Calu3 (cell line): Measurements from ENCODE around the gene RRP9. TPM values are rescaled to one million over a fixed set of nuclear protein-coding genes. Genes with fewer than 3 reads are reported as not detected.

Source experiments
- BruUV-seq: library from RNA; stranded (reverse); fragments of 400-500 nt; replicated peaks from 2 replicates; lab custom pipeline; 2021; lab: Mats Ljungman, UMichigan
- CTCF ChIA-PET: fragments of 300-600 bp; sonication (Branson Sonifier 250); formaldehyde crosslinking; loops from one replicate; lab custom pipeline; 2022; ENCODE audit warnings: antibody characterized with exemption; lab: Charles Lee
- DNase-seq: peaks from one replicate; pipeline ENCODE4 v3.0.0; 2022
- H3K27ac Mint-ChIP-seq: one replicate; pipeline ENCODE4 v1.8.0; 2022; ENCODE audit warnings: mixed read lengths; ENCODE audit not compliant: unreplicated experiment
- H3K27me3 Mint-ChIP-seq: one replicate; pipeline ENCODE4 v1.8.0; 2022; ENCODE audit warnings: mixed read lengths; ENCODE audit not compliant: unreplicated experiment
- H3K36me3 Mint-ChIP-seq: one replicate; pipeline ENCODE4 v1.8.0; 2022; ENCODE audit warnings: mild to moderate bottlenecking, moderate library complexity, mixed read lengths; ENCODE audit not compliant: insufficient read depth, unreplicated experiment
- H3K4me1 Mint-ChIP-seq: one replicate; pipeline ENCODE4 v1.8.0; 2022; ENCODE audit warnings: mild to moderate bottlenecking, low read depth, mixed read lengths; ENCODE audit not compliant: unreplicated experiment
- H3K4me3 Mint-ChIP-seq: one replicate; pipeline ENCODE4 v1.8.0; 2022; ENCODE audit warnings: mild to moderate bottlenecking, low read depth, moderate library complexity, mixed read lengths; ENCODE audit not compliant: unreplicated experiment
- H3K9me3 Mint-ChIP-seq: one replicate; pipeline ENCODE4 v1.8.0; 2022; ENCODE audit warnings: low read depth, mixed read lengths; ENCODE audit not compliant: unreplicated experiment
- intact Hi-C: fragments of 100-400 bp; cut with micrococcal nuclease; formaldehyde crosslinking; loops from one replicate; pipeline ENCODE4 v1.10.0; 2022; ENCODE audit not compliant: unreplicated experiment
- total RNA-seq: library from RNA; stranded (reverse); gene quantifications from 2 replicates; pipeline ENCODE4 v1.2.3, GENCODE V29; 2022
- TF ChIP-seq, protein P1 (sequence below): fragments of 200-600 bp; IDR thresholded peaks from one replicate; pipeline ENCODE4 v1.8.0; 2022; ENCODE audit warnings: antibody characterized with exemption; ENCODE audit not compliant: unreplicated experiment

The RRP9 gene
- total RNA-seq, 1 experiment from 2014 or later = 39.3 TPM

DNA sequence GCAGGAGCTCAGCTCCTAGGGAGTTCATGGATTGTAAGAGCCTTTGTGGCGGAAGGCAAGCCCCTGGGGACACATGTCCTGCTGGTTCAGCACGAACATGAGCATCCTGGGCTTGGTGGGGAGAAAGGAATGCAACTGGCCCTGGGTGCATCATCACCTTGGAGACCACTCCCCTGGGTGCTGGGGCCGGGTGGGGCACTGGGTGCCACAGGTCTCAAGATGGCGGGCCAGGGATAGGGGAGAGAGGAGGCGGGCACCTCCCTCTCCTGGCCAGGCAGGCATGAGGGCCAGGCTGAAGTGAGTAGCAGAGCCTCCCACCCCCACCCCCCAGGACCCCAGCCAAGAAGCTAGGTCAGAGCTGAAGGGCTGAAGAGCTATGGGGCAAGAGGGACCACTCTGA is 24.8 kb upstream of the RRP9 start:
- no peak for DNase-seq
- peaks cover 30% of the 10 kb centered on the region for H3K36me3 Mint-ChIP-seq
- CTCF ChIA-PET = interaction anchor here (1.3 kb wide), 1 partner anchor 25 kb away, joined by 5 read pairs; the partner anchor contains the start of genes PARP3 and RRP9
- H3K27me3 Mint-ChIP-seq = peaks cover 13% of the 10 kb centered on the region
- H3K9me3 Mint-ChIP-seq = no peaks in the 10 kb centered on the region
- TF ChIP-seq, protein P1, sequence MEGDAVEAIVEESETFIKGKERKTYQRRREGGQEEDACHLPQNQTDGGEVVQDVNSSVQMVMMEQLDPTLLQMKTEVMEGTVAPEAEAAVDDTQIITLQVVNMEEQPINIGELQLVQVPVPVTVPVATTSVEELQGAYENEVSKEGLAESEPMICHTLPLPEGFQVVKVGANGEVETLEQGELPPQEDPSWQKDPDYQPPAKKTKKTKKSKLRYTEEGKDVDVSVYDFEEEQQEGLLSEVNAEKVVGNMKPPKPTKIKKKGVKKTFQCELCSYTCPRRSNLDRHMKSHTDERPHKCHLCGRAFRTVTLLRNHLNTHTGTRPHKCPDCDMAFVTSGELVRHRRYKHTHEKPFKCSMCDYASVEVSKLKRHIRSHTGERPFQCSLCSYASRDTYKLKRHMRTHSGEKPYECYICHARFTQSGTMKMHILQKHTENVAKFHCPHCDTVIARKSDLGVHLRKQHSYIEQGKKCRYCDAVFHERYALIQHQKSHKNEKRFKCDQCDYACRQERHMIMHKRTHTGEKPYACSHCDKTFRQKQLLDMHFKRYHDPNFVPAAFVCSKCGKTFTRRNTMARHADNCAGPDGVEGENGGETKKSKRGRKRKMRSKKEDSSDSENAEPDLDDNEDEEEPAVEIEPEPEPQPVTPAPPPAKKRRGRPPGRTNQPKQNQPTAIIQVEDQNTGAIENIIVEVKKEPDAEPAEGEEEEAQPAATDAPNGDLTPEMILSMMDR = no peak
- BruUV-seq = TSS peak; percentile 23
- H3K4me1 Mint-ChIP-seq = peaks cover 20% of the 10 kb centered on the region
- H3K4me3 Mint-ChIP-seq = peak overlapping the region; percentile 82
- peak overlapping the region; percentile 73 for H3K27ac Mint-ChIP-seq
- intact Hi-C loops = no loop called here

DNA sequence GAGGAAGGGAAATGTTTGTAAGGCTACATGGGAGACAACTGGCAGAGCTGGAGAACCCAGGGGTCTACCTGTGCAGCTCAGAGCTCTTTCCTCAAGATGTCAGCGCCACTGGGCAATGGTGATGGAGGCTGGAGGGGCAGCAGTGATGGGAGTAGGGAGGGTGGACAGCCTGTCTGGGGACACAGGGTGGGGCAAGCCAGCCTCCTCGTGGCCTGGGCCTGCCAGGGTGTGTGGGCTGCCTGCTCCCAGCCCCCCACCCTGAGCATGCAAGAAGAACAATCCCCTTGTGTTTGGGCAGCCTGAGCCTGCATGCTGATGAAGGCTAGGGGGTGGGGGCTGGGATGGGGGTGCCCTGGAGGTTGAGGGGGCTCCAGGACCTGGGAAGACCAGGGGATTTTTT is 24.3 kb upstream of the RRP9 start:
- H3K4me3 Mint-ChIP-seq = peak overlapping the region; percentile 82
- no peak for DNase-seq
- intact Hi-C loops = no loop called here
- peaks cover 30% of the 10 kb centered on the region for H3K36me3 Mint-ChIP-seq
- no TSS peak for BruUV-seq
- no peaks in the 10 kb centered on the region for H3K9me3 Mint-ChIP-seq
- H3K27me3 Mint-ChIP-seq = peaks cover 13% of the 10 kb centered on the region
- TF ChIP-seq, protein P1 = no peak
- H3K4me1 Mint-ChIP-seq = peaks cover 20% of the 10 kb centered on the region
- H3K27ac Mint-ChIP-seq = peak overlapping the region; percentile 73
- CTCF ChIA-PET = no interaction called here

DNA sequence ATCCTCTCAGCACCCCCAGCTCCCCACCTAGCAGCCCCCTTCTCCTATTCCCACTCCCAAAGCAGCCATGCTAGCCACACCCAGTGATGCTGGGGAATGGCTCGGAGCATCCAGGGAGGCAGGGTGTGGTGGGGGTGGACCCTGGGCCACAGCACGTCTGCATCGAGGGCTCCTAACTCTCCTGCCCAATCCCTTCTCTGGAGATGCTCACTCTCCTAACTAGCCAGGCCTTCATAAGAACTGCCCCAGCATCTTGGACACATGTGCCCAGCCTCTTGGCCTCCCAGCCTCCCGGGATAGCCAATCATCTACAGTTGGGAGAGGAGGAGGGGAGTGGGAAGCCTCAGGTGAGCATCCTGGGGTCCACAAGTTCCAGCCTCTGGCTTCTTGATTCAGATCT is 22.8 kb upstream of the RRP9 start:
- no peak overlapping the region for H3K4me3 Mint-ChIP-seq
- H3K27ac Mint-ChIP-seq = no peak overlapping the region
- no peak for DNase-seq
- H3K36me3 Mint-ChIP-seq = peaks cover 30% of the 10 kb centered on the region
- no TSS peak for BruUV-seq
- intact Hi-C loops = no loop called here
- H3K27me3 Mint-ChIP-seq = peaks cover 13% of the 10 kb centered on the region
- TF ChIP-seq, protein P1 = no peak
- peaks cover 19% of the 10 kb centered on the region for H3K4me1 Mint-ChIP-seq
- H3K9me3 Mint-ChIP-seq = no peaks in the 10 kb centered on the region
- CTCF ChIA-PET = no interaction called here

- Mint-ChIP-seq H3K4me3 (no peak overlapping the region), H3K27ac (no peak overlapping the region), H3K9me3 (no peaks in the 10 kb centered on the region), H3K36me3 (peaks cover 30% of the 10 kb centered on the region), H3K4me1 (peaks cover 14% of the 10 kb centered on the region), H3K27me3 (peaks cover 13% of the 10 kb centered on the region)
- intact Hi-C loops = no loop called here
- TF ChIP-seq, protein P1 = no peak
- BruUV-seq = no TSS peak
- CTCF ChIA-PET = no interaction called here
- no peak for DNase-seq
Observed at GRCh38 chr3:51963951-51964451, 22.3 kb upstream of the RRP9 start.
